HepG2 (cell line): Measurements from ENCODE around the gene FAM3B. TPM values are rescaled to one million over a fixed set of nuclear protein-coding genes. Genes with fewer than 3 reads are reported as not detected.

Experiments used
- ATAC-seq: fragments of 200-7000 bp; cut with Tn5 transposase; 3 replicates; pipeline ENCODE4 v1.9.1; 2020; ENCODE audit warnings: mild to moderate bottlenecking, moderate library complexity
- BruUV-seq: library from RNA; stranded (reverse); fragments of 400-500 nt; replicated peaks from 2 replicates; lab custom pipeline; 2021; lab: Mats Ljungman, UMichigan
- CTCF ChIA-PET: fragments of 300-600 bp; formaldehyde crosslinking; extraction: SDS; loops from one replicate; lab custom pipeline; 2021; ENCODE audit warnings: low total read pairs, inconsistent platforms, low intra/inter-chr PET ratio; lab: Yijun Ruan, JAX
- POLR2A ChIA-PET: fragments of 350-600 bp; sonication (Branson Sonifier 250); formaldehyde crosslinking; loops from one replicate; lab custom pipeline; 2020; ENCODE audit warnings: antibody characterized with exemption, inconsistent platforms; lab: Yijun Ruan, JAX
- DNase-seq: peaks from one replicate; pipeline ENCODE4 v3.0.0-alpha.2; 2015; ENCODE audit warnings: low spot score
- FAIRE-seq: peaks from 3 replicates; lab custom pipeline; 2011; peaks lifted over from hg19 to GRCh38; lab: Jason Lieb, UNC
- H2AFZ ChIP-seq: one replicate; pipeline ENCODE4 v1.6.1; 2011; ENCODE audit warnings: low read length, inconsistent platforms
- H3K27ac ChIP-seq: fragments of 300-600 bp; 3 replicates; pipeline ENCODE4 v1.8.0; 2011; ENCODE audit warnings: mixed run types, mild to moderate bottlenecking, mixed read lengths, low read length, inconsistent platforms; ENCODE audit not compliant: insufficient read depth; ENCODE audit errors: extremely low read length
- H3K27me3 ChIP-seq, 2 experiments: fragments of 200-600 bp in 1 of 2; 2 replicates in 1 of 2; 3 replicates in 1 of 2; pipeline versions ENCODE4 v1.6.0 to v1.8.0; 2011; ENCODE audit warnings: low read length in 2 of 2, mild to moderate bottlenecking in 2 of 2, moderate library complexity in 2 of 2, inconsistent platforms in 1 of 2; ENCODE audit not compliant: insufficient read depth in 2 of 2, control insufficient read depth in 1 of 2
- H3K36me3 ChIP-seq, 2 experiments: fragments of 200-600 bp in 1 of 2; replicated peaks in 1 of 2; 2 replicates in 1 of 2; 3 replicates in 1 of 2; pipeline versions ENCODE4 v1.5.1 to v1.8.0; 2011; ENCODE audit warnings: low read length in 2 of 2, inconsistent platforms in 1 of 2; ENCODE audit not compliant: insufficient read depth in 2 of 2, control insufficient read depth in 1 of 2
- H3K4me1 ChIP-seq: 2 replicates; pipeline ENCODE4 v1.5.1; 2012; ENCODE audit warnings: low read length, inconsistent platforms; ENCODE audit not compliant: insufficient read depth
- H3K4me2 ChIP-seq: 2 replicates; pipeline ENCODE4 v1.6.0; 2011; ENCODE audit warnings: low read depth, low read length, inconsistent platforms
- H3K4me3 ChIP-seq, 3 experiments: fragments of 200-600 bp in 1 of 3; sonication (generic), shearing (Covaris generic) in 1 of 3; replicated peaks in 1 of 3; 2 replicates each; pipeline ENCODE4 v1.5.1; 2011 to 2016; ENCODE audit warnings: low read length in 3 of 3, inconsistent platforms in 2 of 3, low read depth in 2 of 3, mild to moderate bottlenecking in 2 of 3, control low read depth in 1 of 3, mixed read lengths in 1 of 3; ENCODE audit not compliant: insufficient read depth in 1 of 3
- H3K79me2 ChIP-seq: one replicate; pipeline ENCODE4 v1.6.1; 2011; ENCODE audit warnings: low read length, inconsistent platforms; ENCODE audit not compliant: insufficient read depth
- H3K9ac ChIP-seq: 2 replicates; pipeline ENCODE4 v1.6.0; 2011; ENCODE audit warnings: mild to moderate bottlenecking, low read depth, low read length, inconsistent platforms; ENCODE audit not compliant: insufficient read depth
- H3K9me3 ChIP-seq: 2 replicates; pipeline ENCODE4 v1.5.1; 2012; ENCODE audit warnings: mild to moderate bottlenecking, low read length
- H4K20me1 ChIP-seq: 2 replicates; pipeline ENCODE4 v1.6.0; 2011; ENCODE audit warnings: inconsistent platforms, mild to moderate bottlenecking, low read length, moderate library complexity; ENCODE audit not compliant: insufficient read depth
- ATM ChIP-seq: fragments of 450-650 bp; IDR thresholded peaks from 2 replicates; pipeline ENCODE4 v1.7.1; 2017; ENCODE audit warnings: mild to moderate bottlenecking, borderline replicate concordance
- BORCS8-MEF2B ChIP-seq: sonication (generic); formaldehyde crosslinking; IDR thresholded peaks from 2 replicates; pipeline ENCODE4 v1.8.0; 2022; ENCODE audit warnings: mild to moderate bottlenecking, missing genetic modification reagents
- CBFB ChIP-seq: sonication (generic); formaldehyde crosslinking; IDR thresholded peaks from 2 replicates; pipeline ENCODE4 v1.4.0; 2020; ENCODE audit warnings: missing genetic modification reagents
- CERS6 ChIP-seq: sonication (generic); formaldehyde crosslinking; IDR thresholded peaks from 2 replicates; pipeline ENCODE4 v1.5.0; 2020; ENCODE audit warnings: missing genetic modification reagents
- FOXM1 ChIP-seq: sonication (generic); formaldehyde crosslinking; IDR thresholded peaks from 2 replicates; pipeline ENCODE4 v1.5.0; 2020; ENCODE audit warnings: missing genetic modification reagents
- KAT8 ChIP-seq: IDR thresholded peaks from 2 replicates; pipeline ENCODE4 v1.6.1; 2016; ENCODE audit warnings: missing genetic modification reagents, missing compliant biosample characterization
- MEF2D ChIP-seq: sonication (generic); formaldehyde crosslinking; IDR thresholded peaks from 2 replicates; pipeline ENCODE4 v1.5.1; 2020; ENCODE audit warnings: mild to moderate bottlenecking, missing genetic modification reagents
- POLR2A ChIP-seq, 2 experiments: IDR thresholded peaks; 2 replicates each; pipeline ENCODE4 v1.6.1; 2011; ENCODE audit warnings: low read depth in 2 of 2, low read length in 2 of 2, mild to moderate bottlenecking in 1 of 2, moderate library complexity in 1 of 2; ENCODE audit not compliant: insufficient read depth in 1 of 2
- REPIN1 ChIP-seq: sonication (generic); formaldehyde crosslinking; IDR thresholded peaks from 2 replicates; pipeline ENCODE4 v1.8.0; 2022; ENCODE audit warnings: missing genetic modification reagents, low read depth, mild to moderate bottlenecking, borderline replicate concordance
- SCMH1 ChIP-seq: sonication (generic); formaldehyde crosslinking; IDR thresholded peaks from 2 replicates; pipeline ENCODE4 v1.9.0; 2021; ENCODE audit warnings: missing genetic modification reagents, mild to moderate bottlenecking, borderline replicate concordance
- SOX6 ChIP-seq, 2 experiments: fragments of 450-650 bp in 1 of 2; sonication (generic) in 1 of 2; formaldehyde crosslinking in 1 of 2; IDR thresholded peaks; 2 replicates each; pipeline versions ENCODE4 v1.4.0 to v1.6.1; 2017 to 2020; ENCODE audit warnings: antibody characterized with exemption in 1 of 2, mild to moderate bottlenecking in 1 of 2, missing genetic modification reagents in 1 of 2
- SRSF1 ChIP-seq: fragments of 200-400 bp; formaldehyde crosslinking; optimal IDR thresholded peaks from 2 replicates; pipeline ENCODE3; 2017; ENCODE audit warnings: mild to moderate bottlenecking, low read depth, low read length, moderate library complexity
- ZFP37 ChIP-seq: sonication (generic); formaldehyde crosslinking; IDR thresholded peaks from 2 replicates; pipeline ENCODE4 v1.4.0; 2020; ENCODE audit warnings: missing genetic modification reagents, borderline replicate concordance
- ZFYVE20 ChIP-seq: sonication (generic); formaldehyde crosslinking; IDR thresholded peaks from 2 replicates; pipeline ENCODE4 v1.8.0; 2023; ENCODE audit warnings: low read depth, mild to moderate bottlenecking, moderate library complexity, missing genetic modification reagents, borderline replicate concordance
- WGBS: methylation state at CpG from one replicate; pipeline ENCODE4 v1.1.6; 2017; ENCODE audit warnings: low lambda C conversion rate; 5-methylcytosine and 5-hydroxymethylcytosine counted together
- in situ Hi-C: cut with HindIII; loops from 2 replicates; pipeline ENCODE4 v1.10.0; 2017; ENCODE audit warnings: low pct_unique_long_range_greater_than_20kb; ENCODE audit not compliant: extremely low pct_ligation_motif_present
- intact Hi-C: fragments of 100-400 bp; cut with micrococcal nuclease; formaldehyde crosslinking; loops from one replicate; pipeline ENCODE4 v1.10.0; 2022; ENCODE audit not compliant: unreplicated experiment
- polyA plus RNA-seq, 8 experiments: library from polyadenylated mRNA; depleted of rRNA in 3 of 8; stranded (reverse) in 7 of 8; unstranded in 1 of 8; fragments of >200 nt; fragmentation: Illumina TruSeq in 4 of 8; extraction: Trizol in 4 of 8; gene quantifications; 2 replicates each; pipeline versions ENCODE4 v1.2.1 to v1.2.3, GENCODE V29; 2011 to 2016; ENCODE audit warnings: low read depth in 4 of 8, missing spikeins in 1 of 8, mixed read lengths in 1 of 8; ENCODE audit not compliant: insufficient read depth in 1 of 8
- total RNA-seq, 5 experiments: library from RNA; depleted of rRNA; stranded (reverse); fragments of >200 nt; fragmentation: Illumina TruSeq; extraction: Trizol; gene quantifications; 2 replicates each; pipeline ENCODE4 v1.2.3, GENCODE V29; 2016; ENCODE audit warnings: low read depth in 1 of 5
- TF ChIP-seq, protein P1 (sequence below): sonication (generic); formaldehyde crosslinking; IDR thresholded peaks from 2 replicates; pipeline ENCODE4 v1.4.0; 2020; ENCODE audit warnings: missing genetic modification reagents, mild to moderate bottlenecking, borderline replicate concordance
- TF ChIP-seq, protein P2 (sequence below): IDR thresholded peaks from 2 replicates; pipeline ENCODE4 v1.6.1; 2018; ENCODE audit warnings: missing genetic modification reagents, mild to moderate bottlenecking, missing compliant biosample characterization
- TF ChIP-seq, protein P3 (sequence below): sonication (generic); formaldehyde crosslinking; IDR thresholded peaks from 2 replicates; pipeline ENCODE4 v1.5.0; 2020; ENCODE audit warnings: mild to moderate bottlenecking, missing genetic modification reagents, moderate library complexity

FAM3B gene
- total and polyA plus RNA-seq, 2 of the 13 experiments (the other 11 are each of a cell fraction or from before 2014, with no cell fraction given): 46.5 to 62.0 TPM

DNA sequence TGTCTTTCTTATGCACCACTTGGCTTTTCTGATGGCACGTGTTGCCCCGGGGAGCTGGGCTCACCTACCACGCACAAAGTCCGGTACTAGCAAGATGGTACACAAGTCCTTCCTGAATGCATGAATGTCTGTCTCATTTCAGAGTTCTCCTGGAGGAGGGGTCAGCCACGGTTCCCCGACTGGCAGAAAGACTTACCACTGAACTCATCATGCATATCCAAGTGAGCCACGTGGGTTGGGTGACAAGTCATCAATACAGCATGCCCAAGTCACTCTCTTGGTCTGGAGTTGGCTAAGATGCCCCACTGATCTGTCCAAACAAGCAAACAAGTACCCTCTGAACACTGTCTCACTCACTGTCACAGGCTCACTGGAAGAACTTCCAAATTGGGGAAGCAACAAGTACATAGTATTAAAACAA is 80.9 kb downstream of the FAM3B start:
- no TSS peak for BruUV-seq
- H3K9ac ChIP-seq: no peak overlapping the region
- H3K79me2 ChIP-seq: no peaks in the 10 kb centered on the region
- no peaks in the 10 kb centered on the region for H3K4me1 ChIP-seq
- TF ChIP-seq POLR2A (IDR thresholded peaks at IDR 0.05; ENCODE audit: insufficient read depth in 1 of 2, low read depth in 2 of 2, low read length in 2 of 2) (no peak), ATM (no peak), SOX6 (IDR thresholded peaks at IDR 0.05) (no peak), SOX6 (CRISPR knock-in tag; IDR thresholded peaks at IDR 0.05) (no peak), MEF2D (no peak), SCMH1 (CRISPR knock-in tag) (no peak), SRSF1 (no peak), CERS6 (CRISPR knock-in tag) (no peak), ZFP37 (CRISPR knock-in tag) (no peak), FOXM1 (no peak), ZFYVE20 (CRISPR knock-in tag) (no peak), REPIN1 (CRISPR knock-in tag) (no peak), BORCS8-MEF2B (CRISPR knock-in tag) (no peak), KAT8 (no peak), CBFB (CRISPR knock-in tag) (no peak)
- TF ChIP-seq, protein P1, sequence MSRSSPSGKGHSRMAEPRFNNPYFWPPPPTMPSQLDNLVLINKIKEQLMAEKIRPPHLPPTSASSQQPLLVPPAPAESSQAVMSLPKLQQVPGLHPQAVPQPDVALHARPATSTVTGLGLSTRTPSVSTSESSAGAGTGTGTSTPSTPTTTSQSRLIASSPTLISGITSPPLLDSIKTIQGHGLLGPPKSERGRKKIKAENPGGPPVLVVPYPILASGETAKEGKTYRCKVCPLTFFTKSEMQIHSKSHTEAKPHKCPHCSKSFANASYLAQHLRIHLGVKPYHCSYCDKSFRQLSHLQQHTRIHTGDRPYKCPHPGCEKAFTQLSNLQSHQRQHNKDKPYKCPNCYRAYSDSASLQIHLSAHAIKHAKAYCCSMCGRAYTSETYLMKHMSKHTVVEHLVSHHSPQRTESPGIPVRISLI (CRISPR knock-in tag): no peak
- TF ChIP-seq, protein P2, sequence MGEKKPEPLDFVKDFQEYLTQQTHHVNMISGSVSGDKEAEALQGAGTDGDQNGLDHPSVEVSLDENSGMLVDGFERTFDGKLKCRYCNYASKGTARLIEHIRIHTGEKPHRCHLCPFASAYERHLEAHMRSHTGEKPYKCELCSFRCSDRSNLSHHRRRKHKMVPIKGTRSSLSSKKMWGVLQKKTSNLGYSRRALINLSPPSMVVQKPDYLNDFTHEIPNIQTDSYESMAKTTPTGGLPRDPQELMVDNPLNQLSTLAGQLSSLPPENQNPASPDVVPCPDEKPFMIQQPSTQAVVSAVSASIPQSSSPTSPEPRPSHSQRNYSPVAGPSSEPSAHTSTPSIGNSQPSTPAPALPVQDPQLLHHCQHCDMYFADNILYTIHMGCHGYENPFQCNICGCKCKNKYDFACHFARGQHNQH (CRISPR knock-in tag): no peak
- TF ChIP-seq, protein P3, sequence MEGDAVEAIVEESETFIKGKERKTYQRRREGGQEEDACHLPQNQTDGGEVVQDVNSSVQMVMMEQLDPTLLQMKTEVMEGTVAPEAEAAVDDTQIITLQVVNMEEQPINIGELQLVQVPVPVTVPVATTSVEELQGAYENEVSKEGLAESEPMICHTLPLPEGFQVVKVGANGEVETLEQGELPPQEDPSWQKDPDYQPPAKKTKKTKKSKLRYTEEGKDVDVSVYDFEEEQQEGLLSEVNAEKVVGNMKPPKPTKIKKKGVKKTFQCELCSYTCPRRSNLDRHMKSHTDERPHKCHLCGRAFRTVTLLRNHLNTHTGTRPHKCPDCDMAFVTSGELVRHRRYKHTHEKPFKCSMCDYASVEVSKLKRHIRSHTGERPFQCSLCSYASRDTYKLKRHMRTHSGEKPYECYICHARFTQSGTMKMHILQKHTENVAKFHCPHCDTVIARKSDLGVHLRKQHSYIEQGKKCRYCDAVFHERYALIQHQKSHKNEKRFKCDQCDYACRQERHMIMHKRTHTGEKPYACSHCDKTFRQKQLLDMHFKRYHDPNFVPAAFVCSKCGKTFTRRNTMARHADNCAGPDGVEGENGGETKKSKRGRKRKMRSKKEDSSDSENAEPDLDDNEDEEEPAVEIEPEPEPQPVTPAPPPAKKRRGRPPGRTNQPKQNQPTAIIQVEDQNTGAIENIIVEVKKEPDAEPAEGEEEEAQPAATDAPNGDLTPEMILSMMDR: no peak
- ChIA-PET CTCF (no interaction called here), POLR2A (no interaction called here)
- H3K4me3 ChIP-seq: no peak overlapping the region
- H3K4me2 ChIP-seq: no peak overlapping the region
- WGBS: 93% methylated on average over 5 of the region's 7 CpGs
- H3K27ac ChIP-seq: no peak overlapping the region
- H3K36me3 ChIP-seq: peaks cover 5 to 37% of the 10 kb centered on the region in 2 experiments; a peak in 4 of 5 replicates
- ATAC-seq (no peak), DNase-seq (no peak), FAIRE-seq (no peak)
- in situ Hi-C loops: no loop called here
- no peak overlapping the region for H2AFZ ChIP-seq
- intact Hi-C loops: no loop called here
- no peaks in the 10 kb centered on the region for H4K20me1 ChIP-seq
- no peaks in the 10 kb centered on the region for H3K27me3 ChIP-seq
- no peaks in the 10 kb centered on the region for H3K9me3 ChIP-seq
